ENCODE results near the gene ANKRD11.

The ANKRD11 gene

DNA sequence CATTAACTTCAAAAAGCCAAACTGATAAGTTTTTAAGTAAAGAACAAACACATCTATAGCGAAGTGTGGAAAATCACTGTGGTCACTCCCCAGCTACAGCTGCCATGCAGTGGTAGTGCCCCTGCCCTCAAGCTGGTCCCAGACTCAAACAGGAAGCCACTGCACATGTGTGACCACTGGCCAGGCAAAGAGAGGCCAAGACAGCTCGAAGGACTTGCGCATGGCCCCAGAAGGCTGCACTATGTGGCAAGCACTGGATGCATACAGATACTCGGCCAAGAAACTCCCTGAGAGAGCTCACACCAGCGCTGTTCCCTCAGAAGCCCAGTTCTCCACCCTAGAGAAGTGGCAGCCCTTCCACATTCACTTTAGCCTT, 82.4 kb downstream of the ANKRD11 start:
- H3K79me2 ChIP-seq (ENCODE audit: low read length), result peaks cover 98% of the 10 kb centered on the region
- no peaks in the 10 kb centered on the region for H3K27me3 ChIP-seq (replicated peaks; ENCODE audit: insufficient read depth, low read length)
- H3F3A ChIP-seq (ENCODE audit: insufficient read depth, low read length), result no peaks in the 10 kb centered on the region
- H3K4me2 ChIP-seq (ENCODE audit: low read depth, low read length), result no peak overlapping the region
- H2AFZ ChIP-seq (ENCODE audit: low read length), result no peak overlapping the region
- H3K4me1 ChIP-seq (ENCODE audit: low read length), result no peaks in the 10 kb centered on the region
- no peaks in the 10 kb centered on the region for H3K9me2 ChIP-seq (replicated peaks; ENCODE audit: insufficient read depth, low read length)
- TF ChIP-seq, protein P1, sequence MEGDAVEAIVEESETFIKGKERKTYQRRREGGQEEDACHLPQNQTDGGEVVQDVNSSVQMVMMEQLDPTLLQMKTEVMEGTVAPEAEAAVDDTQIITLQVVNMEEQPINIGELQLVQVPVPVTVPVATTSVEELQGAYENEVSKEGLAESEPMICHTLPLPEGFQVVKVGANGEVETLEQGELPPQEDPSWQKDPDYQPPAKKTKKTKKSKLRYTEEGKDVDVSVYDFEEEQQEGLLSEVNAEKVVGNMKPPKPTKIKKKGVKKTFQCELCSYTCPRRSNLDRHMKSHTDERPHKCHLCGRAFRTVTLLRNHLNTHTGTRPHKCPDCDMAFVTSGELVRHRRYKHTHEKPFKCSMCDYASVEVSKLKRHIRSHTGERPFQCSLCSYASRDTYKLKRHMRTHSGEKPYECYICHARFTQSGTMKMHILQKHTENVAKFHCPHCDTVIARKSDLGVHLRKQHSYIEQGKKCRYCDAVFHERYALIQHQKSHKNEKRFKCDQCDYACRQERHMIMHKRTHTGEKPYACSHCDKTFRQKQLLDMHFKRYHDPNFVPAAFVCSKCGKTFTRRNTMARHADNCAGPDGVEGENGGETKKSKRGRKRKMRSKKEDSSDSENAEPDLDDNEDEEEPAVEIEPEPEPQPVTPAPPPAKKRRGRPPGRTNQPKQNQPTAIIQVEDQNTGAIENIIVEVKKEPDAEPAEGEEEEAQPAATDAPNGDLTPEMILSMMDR (IDR thresholded peaks at IDR 0.05; ENCODE audit: low read length), result no peak
- no peak for TF ChIP-seq EZH2 (optimal IDR thresholded peaks at IDR 0.05; ENCODE audit: low read depth, low read length)
- TF ChIP-seq EZH2phosphoT487 (IDR thresholded peaks at IDR 0.05; ENCODE audit: low read length), result no peak
- peaks cover 35% of the 10 kb centered on the region for H4K20me1 ChIP-seq (ENCODE audit: insufficient read depth, low read length)
- no peak overlapping the region for H3K9ac ChIP-seq (ENCODE audit: low read length)
- no peak for DNase-seq
- H3K36me3 ChIP-seq (replicated peaks; ENCODE audit: insufficient read depth, low read length), result no peaks in the 10 kb centered on the region
- no peak overlapping the region for H3K27ac ChIP-seq (ENCODE audit: low read length)
- H3K9me3 ChIP-seq (replicated peaks; ENCODE audit: insufficient read depth, low read length), result no peaks in the 10 kb centered on the region
- H3K4me3 ChIP-seq (ENCODE audit: low read length), result no peak overlapping the region

DNA sequence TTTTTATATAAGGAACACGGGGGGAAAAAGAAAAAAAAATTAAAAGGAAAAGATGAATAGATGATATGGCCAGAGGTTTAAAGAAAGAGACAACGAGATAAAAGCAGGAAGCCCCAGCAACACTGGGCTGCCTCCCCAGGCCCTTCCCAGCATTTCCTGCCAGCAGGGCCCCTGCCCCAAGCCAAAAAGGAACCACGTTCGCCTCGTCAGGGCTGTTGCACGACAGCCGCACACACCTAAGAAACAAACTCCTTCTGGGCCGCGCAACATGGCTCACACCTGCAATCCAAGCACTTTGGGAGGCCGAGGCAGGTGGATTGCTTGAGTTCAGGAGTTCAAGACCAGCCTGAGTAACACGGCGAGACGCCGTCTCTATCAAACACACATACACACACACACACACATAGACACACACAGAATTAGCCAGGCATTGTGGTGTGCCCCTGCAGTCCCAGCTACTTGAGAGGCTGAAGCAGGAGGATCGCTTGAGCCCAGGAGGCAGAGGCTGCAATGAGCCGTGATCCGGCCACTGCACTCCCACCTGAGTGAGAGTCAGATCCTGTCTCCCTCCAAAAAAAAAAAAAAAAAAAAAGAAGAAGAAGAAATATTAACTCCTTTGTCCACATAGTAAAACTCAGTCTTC, 83.0 kb downstream of the ANKRD11 start:
- no peak overlapping the region for H3K27ac ChIP-seq (ENCODE audit: low read length)
- H3K9me2 ChIP-seq (replicated peaks; ENCODE audit: insufficient read depth, low read length), result no peaks in the 10 kb centered on the region
- DNase-seq, result no peak
- no peaks in the 10 kb centered on the region for H3F3A ChIP-seq (ENCODE audit: insufficient read depth, low read length)
- no peak overlapping the region for H2AFZ ChIP-seq (ENCODE audit: low read length)
- H3K27me3 ChIP-seq (replicated peaks; ENCODE audit: insufficient read depth, low read length), result no peaks in the 10 kb centered on the region
- no peak overlapping the region for H3K4me2 ChIP-seq (ENCODE audit: low read depth, low read length)
- H3K36me3 ChIP-seq (replicated peaks; ENCODE audit: insufficient read depth, low read length), result no peaks in the 10 kb centered on the region
- no peak for TF ChIP-seq EZH2 (optimal IDR thresholded peaks at IDR 0.05; ENCODE audit: low read depth, low read length)
- TF ChIP-seq EZH2phosphoT487 (IDR thresholded peaks at IDR 0.05; ENCODE audit: low read length), result no peak
- TF ChIP-seq, protein P1 (IDR thresholded peaks at IDR 0.05; ENCODE audit: low read length), result no peak
- peaks cover 30% of the 10 kb centered on the region for H4K20me1 ChIP-seq (ENCODE audit: insufficient read depth, low read length)
- no peak overlapping the region for H3K9ac ChIP-seq (ENCODE audit: low read length)
- H3K4me3 ChIP-seq (ENCODE audit: low read length), result no peak overlapping the region
- H3K79me2 ChIP-seq (ENCODE audit: low read length), result peaks cover 98% of the 10 kb centered on the region
- H3K4me1 ChIP-seq (ENCODE audit: low read length), result no peaks in the 10 kb centered on the region
- H3K9me3 ChIP-seq (replicated peaks; ENCODE audit: insufficient read depth, low read length), result no peaks in the 10 kb centered on the region

DNA sequence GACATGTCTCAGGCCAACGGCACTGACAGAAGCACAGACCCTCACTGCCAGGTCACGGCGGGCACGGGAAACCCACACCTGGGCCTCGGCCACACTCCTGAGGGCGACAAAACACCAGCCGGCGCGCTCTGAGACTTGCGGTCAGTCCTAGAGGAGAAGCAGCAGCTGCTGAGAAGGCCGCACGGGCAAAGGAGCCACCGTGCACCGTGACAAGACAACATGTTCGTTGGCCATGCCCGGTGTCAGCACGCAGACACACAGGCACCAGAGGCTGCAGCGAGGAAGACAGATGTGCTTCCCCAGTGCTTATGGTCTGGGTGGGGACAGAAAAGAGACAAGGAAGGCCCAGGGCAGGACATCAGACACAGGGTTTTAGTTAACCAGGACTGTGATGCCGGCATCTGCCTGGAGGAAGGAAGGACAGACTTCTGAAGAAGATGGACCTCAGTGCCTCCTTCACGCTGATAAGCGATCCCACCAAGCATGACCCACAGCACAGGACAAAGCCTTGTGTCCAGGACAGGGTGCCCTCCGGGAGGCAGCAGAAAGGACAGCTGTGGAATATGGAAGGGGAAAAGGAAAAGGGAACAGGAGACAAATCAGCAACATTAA, 84.0 kb downstream of the ANKRD11 start:
- Histone ChIP-seq H3K27ac (ENCODE audit: low read length) (no peak overlapping the region), H3K9me2 (replicated peaks; ENCODE audit: insufficient read depth, low read length) (no peaks in the 10 kb centered on the region), H3K9me3 (replicated peaks; ENCODE audit: insufficient read depth, low read length) (no peaks in the 10 kb centered on the region), H3K27me3 (replicated peaks; ENCODE audit: insufficient read depth, low read length) (no peaks in the 10 kb centered on the region), H3K9ac (ENCODE audit: low read length) (no peak overlapping the region), H2AFZ (ENCODE audit: low read length) (no peak overlapping the region), H3F3A (ENCODE audit: insufficient read depth, low read length) (no peaks in the 10 kb centered on the region), H3K79me2 (ENCODE audit: low read length) (peaks cover 98% of the 10 kb centered on the region), H4K20me1 (ENCODE audit: insufficient read depth, low read length) (peaks cover 30% of the 10 kb centered on the region), H3K4me3 (ENCODE audit: low read length) (no peak overlapping the region), H3K4me2 (ENCODE audit: low read depth, low read length) (no peak overlapping the region), H3K36me3 (replicated peaks; ENCODE audit: insufficient read depth, low read length) (no peaks in the 10 kb centered on the region), H3K4me1 (ENCODE audit: low read length) (no peaks in the 10 kb centered on the region)
- no peak for DNase-seq
- no peak for TF ChIP-seq EZH2phosphoT487 (IDR thresholded peaks at IDR 0.05; ENCODE audit: low read length)

DNA sequence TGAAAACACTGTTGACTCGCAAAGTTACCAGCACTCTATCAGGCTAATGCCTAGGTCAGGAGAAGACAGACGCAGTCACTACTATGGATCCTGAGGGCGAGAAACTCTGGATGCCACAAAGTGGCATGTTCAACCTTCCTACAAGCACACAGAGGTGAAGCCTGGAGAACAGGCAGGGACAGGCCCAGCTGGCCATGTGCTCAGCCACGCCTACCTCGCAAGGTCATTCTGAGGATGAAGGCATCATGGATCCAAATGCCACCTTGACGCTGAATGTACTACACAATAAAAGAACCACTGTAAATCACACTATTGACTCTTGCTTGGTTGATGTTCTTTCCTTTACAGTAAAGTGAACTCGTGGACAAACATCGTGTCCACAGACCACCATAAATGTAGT, 85.8 kb downstream of the ANKRD11 start:
- Histone ChIP-seq H3K9ac (ENCODE audit: low read length) (no peak overlapping the region), H3K27me3 (replicated peaks; ENCODE audit: insufficient read depth, low read length) (no peaks in the 10 kb centered on the region), H3K9me2 (replicated peaks; ENCODE audit: insufficient read depth, low read length) (no peaks in the 10 kb centered on the region), H3K27ac (ENCODE audit: low read length) (no peak overlapping the region), H3K4me3 (ENCODE audit: low read length) (no peak overlapping the region), H3K36me3 (replicated peaks; ENCODE audit: insufficient read depth, low read length) (no peaks in the 10 kb centered on the region), H3F3A (ENCODE audit: insufficient read depth, low read length) (no peaks in the 10 kb centered on the region), H2AFZ (ENCODE audit: low read length) (no peak overlapping the region), H3K79me2 (ENCODE audit: low read length) (peaks cover 91% of the 10 kb centered on the region), H3K4me1 (ENCODE audit: low read length) (no peaks in the 10 kb centered on the region), H3K9me3 (replicated peaks; ENCODE audit: insufficient read depth, low read length) (no peaks in the 10 kb centered on the region), H3K4me2 (ENCODE audit: low read depth, low read length) (no peak overlapping the region), H4K20me1 (ENCODE audit: insufficient read depth, low read length) (peaks cover 24% of the 10 kb centered on the region)
- TF ChIP-seq EZH2phosphoT487 (IDR thresholded peaks at IDR 0.05; ENCODE audit: low read length), result no peak
- TF ChIP-seq, protein P1 (IDR thresholded peaks at IDR 0.05; ENCODE audit: low read length), result no peak
- no peak for TF ChIP-seq EZH2 (optimal IDR thresholded peaks at IDR 0.05; ENCODE audit: low read depth, low read length)
- DNase-seq, result no peak

All from MM.1S (cell line).